ENCODE data around the gene OR4F15.

The OR4F15 gene

GRCh38 chr15:101813803-101814534 is 2.0 kb downstream of the OR4F15 start:
- H3K4me1 ChIP-seq (ENCODE audit: control insufficient read depth, low read length) = no peaks in the 10 kb centered on the region
- no peak overlapping the region for H3K4me2 ChIP-seq (ENCODE audit: low read length)
- no peak for TF ChIP-seq CTCF (IDR thresholded peaks at IDR 0.05; ENCODE audit: low read depth, low read length, poor library complexity, severe bottlenecking)
- no peak for TF ChIP-seq EZH2phosphoT487 (IDR thresholded peaks at IDR 0.05; ENCODE audit: borderline replicate concordance, low read length)
- no peaks in the 10 kb centered on the region for H3K36me3 ChIP-seq (ENCODE audit: control insufficient read depth, low read length)
- no peaks in the 10 kb centered on the region for H3K79me2 ChIP-seq (ENCODE audit: control insufficient read depth, low read length)
- H3K9me2 ChIP-seq (replicated peaks; ENCODE audit: control insufficient read depth, low read length) = no peaks in the 10 kb centered on the region
- H3K27ac ChIP-seq (ENCODE audit: low read depth, low read length) = no peak overlapping the region
- H3K9me3 ChIP-seq (ENCODE audit: control insufficient read depth, insufficient read depth, low read length) = no peaks in the 10 kb centered on the region
- H4K20me1 ChIP-seq (ENCODE audit: control insufficient read depth, insufficient read depth, low read depth, low read length) = no peaks in the 10 kb centered on the region
- no peaks in the 10 kb centered on the region for H3F3A ChIP-seq (ENCODE audit: control insufficient read depth, insufficient read depth)
- H3K27me3 ChIP-seq (ENCODE audit: control insufficient read depth, low read length) = peaks cover 6% of the 10 kb centered on the region; the same call in 1 of the 2 replicates
- H3K4me3 ChIP-seq (ENCODE audit: low read length) = no peak overlapping the region

- no peaks in the 10 kb centered on the region for H4K20me1 ChIP-seq (ENCODE audit: control insufficient read depth, insufficient read depth, low read depth, low read length)
- H3K4me1 ChIP-seq (ENCODE audit: control insufficient read depth, low read length) = no peaks in the 10 kb centered on the region
- H3K27me3 ChIP-seq (ENCODE audit: control insufficient read depth, low read length) = no peaks in the 10 kb centered on the region
- H3K9me3 ChIP-seq (ENCODE audit: control insufficient read depth, insufficient read depth, low read length) = no peaks in the 10 kb centered on the region
- no peak overlapping the region for H3K4me2 ChIP-seq (ENCODE audit: low read length)
- H3K9me2 ChIP-seq (replicated peaks; ENCODE audit: control insufficient read depth, low read length) = no peaks in the 10 kb centered on the region
- no peaks in the 10 kb centered on the region for H3F3A ChIP-seq (ENCODE audit: control insufficient read depth, insufficient read depth)
- no peaks in the 10 kb centered on the region for H3K79me2 ChIP-seq (ENCODE audit: control insufficient read depth, low read length)
- H3K27ac ChIP-seq (ENCODE audit: low read depth, low read length) = no peak overlapping the region
- H3K4me3 ChIP-seq (ENCODE audit: low read length) = no peak overlapping the region
- H3K36me3 ChIP-seq (ENCODE audit: control insufficient read depth, low read length) = no peaks in the 10 kb centered on the region
- TF ChIP-seq CTCF (IDR thresholded peaks at IDR 0.05; ENCODE audit: low read depth, low read length, poor library complexity, severe bottlenecking) (no peak), EZH2phosphoT487 (IDR thresholded peaks at IDR 0.05; ENCODE audit: borderline replicate concordance, low read length) (no peak)
Measured at GRCh38 chr15:101820781-101821180, 8.8 kb downstream of the OR4F15 start.

- no peaks in the 10 kb centered on the region for H3K36me3 ChIP-seq (ENCODE audit: control insufficient read depth, low read length)
- H3K4me3 ChIP-seq (ENCODE audit: low read length) = no peak overlapping the region
- no peaks in the 10 kb centered on the region for H3F3A ChIP-seq (ENCODE audit: control insufficient read depth, insufficient read depth)
- no peaks in the 10 kb centered on the region for H3K9me2 ChIP-seq (replicated peaks; ENCODE audit: control insufficient read depth, low read length)
- TF ChIP-seq CTCF (IDR thresholded peaks at IDR 0.05; ENCODE audit: low read depth, low read length, poor library complexity, severe bottlenecking) (no peak), EZH2phosphoT487 (IDR thresholded peaks at IDR 0.05; ENCODE audit: borderline replicate concordance, low read length) (no peak)
- no peaks in the 10 kb centered on the region for H3K79me2 ChIP-seq (ENCODE audit: control insufficient read depth, low read length)
- H3K4me1 ChIP-seq (ENCODE audit: control insufficient read depth, low read length) = no peaks in the 10 kb centered on the region
- H3K27ac ChIP-seq (ENCODE audit: low read depth, low read length) = no peak overlapping the region
- H4K20me1 ChIP-seq (ENCODE audit: control insufficient read depth, insufficient read depth, low read depth, low read length) = no peaks in the 10 kb centered on the region
- no peaks in the 10 kb centered on the region for H3K9me3 ChIP-seq (ENCODE audit: control insufficient read depth, insufficient read depth, low read length)
- no peak overlapping the region for H3K4me2 ChIP-seq (ENCODE audit: low read length)
- no peaks in the 10 kb centered on the region for H3K27me3 ChIP-seq (ENCODE audit: control insufficient read depth, low read length)
Measured at GRCh38 chr15:101827257-101827656, 15.3 kb downstream of the OR4F15 start.
